HG03108 (cell line): ENCODE results near the gene ARHGAP15.
A peak's percentile ranks its signal among the peaks of the same experiment; 100 is the strongest.

Experiments
- ATAC-seq: cut with Tn5 transposase; IDR thresholded peaks from one replicate; pipeline ENCODE4 v1.9.1; 2021; ENCODE audit warnings: moderate library complexity; ENCODE audit not compliant: unreplicated experiment

ARHGAP15 gene

GRCh38 chr2:143440411-143441012 is 311.3 kb downstream of the ARHGAP15 start:
- no peak for ATAC-seq

- ATAC-seq: no peak
Observed at GRCh38 chr2:143442193-143442592, 313.0 kb downstream of the ARHGAP15 start.

GRCh38 chr2:143451642-143452281 is 322.5 kb downstream of the ARHGAP15 start:
- peak; percentile 72 for ATAC-seq

- peak; percentile 71 for ATAC-seq
Observed at GRCh38 chr2:143452817-143453451, 323.7 kb downstream of the ARHGAP15 start.

- no peak for ATAC-seq
Observed at GRCh38 chr2:143453981-143454511, 324.8 kb downstream of the ARHGAP15 start.

GRCh38 chr2:143455317-143455716 is 326.1 kb downstream of the ARHGAP15 start:
- ATAC-seq: no peak

GRCh38 chr2:143458258-143459190 is 329.3 kb downstream of the ARHGAP15 start:
- no peak for ATAC-seq

- ATAC-seq: no peak
Observed at GRCh38 chr2:143460382-143460781, 331.2 kb downstream of the ARHGAP15 start.

- ATAC-seq: peak; percentile 61
Observed at GRCh38 chr2:143463719-143464118, 334.5 kb downstream of the ARHGAP15 start.

- no peak for ATAC-seq
Observed at GRCh38 chr2:143466391-143466790, 337.2 kb downstream of the ARHGAP15 start.

GRCh38 chr2:143467011-143467410 is 337.8 kb downstream of the ARHGAP15 start:
- no peak for ATAC-seq

GRCh38 chr2:143468341-143468888 is 339.2 kb downstream of the ARHGAP15 start:
- ATAC-seq: peak; percentile 52

GRCh38 chr2:143469323-143469722 is 340.1 kb downstream of the ARHGAP15 start:
- no peak for ATAC-seq

- no peak for ATAC-seq
Observed at GRCh38 chr2:143471550-143471949, 342.3 kb downstream of the ARHGAP15 start.

- ATAC-seq: no peak
Observed at GRCh38 chr2:143473216-143473615, 344.0 kb downstream of the ARHGAP15 start.

GRCh38 chr2:143473820-143474219 is 344.6 kb downstream of the ARHGAP15 start:
- ATAC-seq: no peak

- ATAC-seq: no peak
Observed at GRCh38 chr2:143474586-143474985, 345.4 kb downstream of the ARHGAP15 start.

GRCh38 chr2:143475041-143475776 is 346.0 kb downstream of the ARHGAP15 start:
- no peak for ATAC-seq

GRCh38 chr2:143476336-143477087 is 347.3 kb downstream of the ARHGAP15 start:
- no peak for ATAC-seq
